ENCODE data around the gene THSD4.

The THSD4 gene

DNA sequence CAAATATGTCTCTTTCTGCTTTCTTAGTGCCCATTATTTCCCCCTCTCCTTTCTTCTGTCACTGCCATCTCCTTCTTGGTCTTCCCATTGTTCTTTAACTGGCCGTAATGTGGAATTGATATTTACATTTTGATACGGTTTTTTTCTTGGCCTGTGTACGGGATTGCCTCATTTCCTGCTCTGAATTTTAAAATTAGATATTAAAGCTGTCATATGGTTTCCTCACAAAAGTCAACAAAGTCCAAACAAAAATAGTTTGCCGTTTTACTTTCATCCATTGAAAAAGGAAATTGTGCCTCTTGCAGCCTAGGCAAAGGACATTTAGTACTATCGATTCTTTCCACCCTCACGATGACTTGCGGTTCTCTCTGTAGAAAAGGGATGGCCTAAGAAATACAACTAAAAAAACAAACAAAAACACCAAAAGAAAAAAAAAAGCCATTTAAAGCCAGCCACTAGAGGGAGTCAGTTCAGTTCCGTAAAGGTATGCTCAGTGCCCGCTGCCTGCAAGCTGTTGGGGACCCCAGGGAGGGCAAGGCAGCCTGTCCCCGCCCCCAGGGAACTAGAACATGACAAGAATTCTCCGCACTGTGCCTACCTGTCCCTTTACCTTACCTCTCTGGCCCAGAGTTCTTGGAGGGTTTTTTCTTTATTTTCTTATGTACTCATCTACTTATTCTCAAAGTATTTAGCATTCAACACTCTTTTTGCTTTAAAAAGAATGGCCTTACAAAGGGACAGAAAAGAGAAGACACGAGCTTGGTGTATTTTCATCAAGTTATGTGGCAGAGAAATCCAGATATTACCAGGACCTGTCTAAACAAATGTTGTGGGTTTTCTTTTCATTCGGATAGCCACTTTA lies 665.1 kb downstream of the THSD4 start:
- DNase-seq, result peak; percentile 76

DNA sequence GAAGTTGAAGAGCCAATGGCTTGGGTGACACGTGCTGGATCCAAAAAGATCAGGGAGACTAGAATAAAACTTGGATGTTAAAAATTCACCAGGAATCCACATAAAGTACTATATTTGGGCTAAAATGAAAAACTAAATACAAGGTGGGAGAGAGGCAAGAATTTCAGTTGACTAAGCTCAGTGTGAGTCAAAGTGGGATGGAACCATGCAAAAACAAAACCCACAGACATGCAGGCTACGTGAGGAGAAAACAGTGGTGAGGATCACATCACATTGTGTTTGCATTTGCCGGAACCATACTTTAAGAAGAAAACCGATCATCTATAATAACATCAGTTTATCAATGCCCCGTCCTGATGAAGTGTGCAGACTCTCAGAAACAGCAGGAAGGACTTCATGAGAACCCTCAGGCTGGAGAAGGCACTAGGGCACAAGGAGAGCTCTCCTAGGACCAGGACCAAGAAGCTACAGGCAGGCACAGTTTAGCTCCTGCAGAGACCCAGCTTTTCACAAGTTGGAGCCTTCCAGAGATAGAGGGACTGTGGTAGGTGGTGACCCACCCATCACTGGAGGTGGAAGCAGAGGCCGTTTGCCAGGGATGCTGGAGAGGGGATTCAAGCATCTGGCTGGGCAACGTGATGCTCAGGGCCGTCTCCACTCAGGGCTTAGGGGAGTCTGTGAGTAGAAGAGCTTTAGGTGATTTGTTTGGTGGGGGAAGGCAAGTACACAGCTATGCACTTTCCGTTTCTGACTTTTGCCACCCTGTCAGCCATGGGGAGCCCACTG lies 666.1 kb downstream of the THSD4 start:
- DNase-seq, result no peak

DNA sequence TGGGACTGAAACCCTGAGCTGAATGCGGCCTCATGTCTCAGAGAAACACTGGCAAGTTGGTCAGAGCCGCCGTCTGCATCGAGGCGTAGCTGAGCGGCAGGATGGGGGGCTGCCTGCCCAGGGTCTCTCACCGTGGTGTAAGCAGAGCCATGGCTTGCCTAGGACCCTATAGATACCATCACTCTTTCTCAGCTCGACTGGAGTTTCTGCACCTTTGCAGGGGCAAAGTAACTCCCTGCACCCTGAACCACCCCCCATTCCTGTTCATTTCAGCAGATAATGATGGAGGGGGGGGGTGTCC lies 666.6 kb downstream of the THSD4 start:
- no peak for DNase-seq

DNA sequence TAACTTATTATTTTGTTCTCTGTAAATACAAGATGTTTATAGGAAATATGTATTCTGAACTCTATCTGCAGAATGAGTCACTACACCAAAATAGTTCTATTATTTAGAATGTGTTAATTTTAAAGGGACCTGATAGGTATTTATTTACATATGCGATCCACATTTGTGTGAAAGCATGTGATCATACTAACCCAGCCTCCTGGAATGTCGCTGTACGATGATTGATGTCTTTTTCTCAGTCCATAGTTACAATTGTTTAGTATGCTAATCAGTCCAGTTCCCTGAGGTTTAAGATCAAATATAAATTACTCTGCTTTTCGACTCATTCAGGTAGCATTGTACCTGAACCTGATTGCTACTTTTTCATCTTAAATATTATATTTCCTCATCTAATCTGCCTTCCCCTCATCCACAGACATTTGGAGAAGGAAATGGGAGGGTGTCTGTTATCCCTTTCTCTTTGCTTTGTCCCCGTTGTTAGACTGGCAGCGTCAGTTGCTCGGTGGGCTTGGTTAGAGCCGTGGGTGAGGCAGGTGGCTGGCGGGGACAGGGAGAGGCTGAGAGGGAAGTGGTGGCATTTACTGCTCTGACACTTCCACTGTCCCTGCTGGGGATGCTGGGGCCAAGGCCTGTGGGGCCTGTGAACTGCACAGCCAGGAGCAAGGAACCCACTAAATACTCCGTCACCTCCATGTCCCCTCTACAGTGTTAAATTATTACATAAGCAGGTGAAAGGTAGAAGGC lies 667.3 kb downstream of the THSD4 start:
- no peak for DNase-seq

DNA sequence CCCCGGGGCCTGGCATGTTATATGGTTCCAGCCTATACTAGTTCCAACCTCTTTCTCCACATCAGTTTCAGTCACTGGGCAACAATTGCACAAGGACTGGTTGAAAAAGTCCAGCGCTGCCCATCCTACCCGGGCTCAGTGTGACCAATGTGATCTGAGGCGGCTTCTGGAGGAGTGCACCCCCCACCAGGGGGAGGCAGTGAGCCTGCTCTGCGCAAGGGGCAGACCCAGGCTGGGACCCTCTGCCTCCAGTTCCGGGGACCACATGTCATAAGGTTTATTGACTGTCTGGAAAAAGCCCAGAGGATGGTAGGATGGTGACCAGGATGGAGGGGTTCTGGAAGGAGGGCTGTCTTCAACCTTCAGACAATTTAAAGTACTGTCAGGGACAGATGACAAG lies 669.4 kb downstream of the THSD4 start:
- no peak for DNase-seq

DNA sequence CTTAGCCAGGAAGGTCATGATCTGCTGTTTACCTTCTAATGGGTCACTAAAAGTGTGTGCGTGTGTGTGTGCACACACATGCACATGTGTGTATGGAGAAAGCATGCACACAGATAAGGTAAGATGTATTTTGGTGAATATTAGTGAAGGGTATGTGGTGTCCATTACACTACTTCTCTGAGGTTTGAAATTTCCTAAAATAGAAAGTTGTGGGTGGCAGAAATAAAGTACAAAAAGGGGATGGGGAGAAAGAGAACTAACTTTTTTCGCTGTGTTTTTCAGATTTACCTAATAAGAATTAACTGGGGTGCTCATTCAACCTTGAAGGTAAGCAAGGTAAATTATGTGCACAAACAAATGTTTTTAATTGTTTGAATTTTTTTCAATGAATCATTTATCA lies 670.7 kb downstream of the THSD4 start:
- no peak for DNase-seq

DNA sequence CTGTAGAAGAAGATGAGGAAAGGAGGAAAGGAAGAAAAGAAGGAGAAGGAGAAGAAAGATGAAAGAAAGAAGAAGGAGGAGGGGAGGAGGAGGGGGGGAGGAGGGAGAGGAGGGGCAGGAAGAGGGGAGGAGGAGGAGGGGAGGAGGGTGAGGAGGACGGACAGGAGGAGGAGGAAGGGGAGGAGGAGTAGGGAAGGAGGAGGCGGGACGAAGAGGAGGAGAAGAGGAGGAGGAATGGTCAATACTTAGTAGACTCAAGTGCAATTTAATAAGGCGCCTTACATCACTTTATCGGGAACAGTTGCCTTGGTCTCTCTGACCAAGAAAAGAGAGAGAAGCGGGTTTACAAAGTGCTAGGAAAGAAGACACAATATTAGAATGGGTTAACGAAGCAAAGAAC lies 671.4 kb downstream of the THSD4 start:
- no peak for DNase-seq

DNA sequence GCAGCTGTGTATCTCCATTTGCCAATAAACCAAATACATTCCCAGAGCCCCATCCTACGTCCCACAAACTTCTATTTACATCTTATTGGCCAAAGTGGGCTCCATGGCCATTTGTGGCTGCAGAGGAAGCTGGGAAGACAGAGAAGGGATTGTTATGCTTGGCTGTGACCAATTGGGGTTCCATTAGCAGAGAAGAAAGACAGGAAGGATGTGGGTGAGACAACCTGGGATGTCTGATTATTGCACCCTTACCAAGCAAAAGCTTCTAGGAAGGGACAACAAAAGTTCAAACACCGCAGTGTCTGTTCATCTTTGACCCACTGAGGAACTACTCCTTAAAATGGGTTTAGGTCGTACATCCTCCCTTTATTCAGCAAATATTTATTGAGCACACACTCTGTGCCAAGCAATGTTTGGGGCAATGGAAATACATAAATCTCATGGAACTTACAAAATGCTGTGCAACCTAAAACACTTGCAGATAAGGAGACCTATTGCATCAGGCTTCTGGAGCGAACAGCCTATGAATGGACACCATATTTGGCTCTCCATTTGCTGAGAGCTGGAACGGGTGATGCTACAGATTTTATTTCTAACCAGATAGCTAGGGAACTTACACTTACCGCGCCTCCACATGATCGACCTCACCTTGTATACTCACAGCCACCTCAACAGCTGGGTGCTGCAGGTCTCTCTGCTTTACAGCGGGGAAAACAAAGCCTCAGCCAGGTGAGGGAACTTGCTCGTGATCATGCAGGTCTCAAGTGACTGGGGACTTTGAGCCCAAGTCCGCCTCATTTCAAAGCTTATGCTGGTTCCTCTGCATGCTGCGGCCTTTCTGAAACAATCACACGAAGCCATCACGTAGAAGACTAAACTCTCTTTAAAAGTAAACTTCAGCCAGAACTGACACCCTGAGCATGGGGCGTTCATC lies 673.6 kb downstream of the THSD4 start:
- DNase-seq, result no peak

DNA sequence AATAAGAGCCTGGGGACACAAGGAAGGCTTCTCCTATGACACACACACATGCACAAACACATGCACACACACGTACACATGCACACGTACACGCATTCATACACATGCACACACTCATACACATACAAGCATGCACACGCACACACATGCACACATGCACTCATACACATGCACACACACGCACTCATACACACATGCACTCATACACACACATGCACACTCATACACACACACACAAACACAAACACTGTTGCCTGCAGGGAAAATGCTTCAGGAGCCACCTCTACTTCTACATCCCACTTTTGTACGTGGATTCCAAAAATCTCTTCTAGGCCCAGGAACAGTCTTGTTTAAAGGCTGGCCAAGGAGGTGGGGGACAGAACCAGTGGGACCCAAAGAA lies 674.3 kb downstream of the THSD4 start:
- DNase-seq, result no peak

DNA sequence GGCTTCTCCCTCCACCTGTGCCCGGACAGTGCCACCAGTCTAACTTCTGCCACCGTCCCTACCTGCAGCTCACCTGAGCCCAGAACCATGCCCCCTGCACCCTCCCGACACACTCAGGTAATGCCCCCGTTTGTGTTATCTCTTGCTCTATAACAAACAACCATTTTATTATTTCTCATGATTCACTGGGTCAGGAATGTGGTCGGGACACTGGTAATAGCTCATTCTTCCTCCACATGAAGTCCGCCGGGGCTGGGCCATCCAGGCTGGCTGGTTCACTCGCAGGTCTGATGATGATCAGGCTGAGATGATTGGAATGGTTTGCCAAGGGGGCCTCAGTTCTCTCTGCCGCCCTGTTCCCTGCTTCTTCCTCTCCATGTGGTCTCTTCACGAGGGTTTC lies 674.8 kb downstream of the THSD4 start:
- no peak for DNase-seq

DNA sequence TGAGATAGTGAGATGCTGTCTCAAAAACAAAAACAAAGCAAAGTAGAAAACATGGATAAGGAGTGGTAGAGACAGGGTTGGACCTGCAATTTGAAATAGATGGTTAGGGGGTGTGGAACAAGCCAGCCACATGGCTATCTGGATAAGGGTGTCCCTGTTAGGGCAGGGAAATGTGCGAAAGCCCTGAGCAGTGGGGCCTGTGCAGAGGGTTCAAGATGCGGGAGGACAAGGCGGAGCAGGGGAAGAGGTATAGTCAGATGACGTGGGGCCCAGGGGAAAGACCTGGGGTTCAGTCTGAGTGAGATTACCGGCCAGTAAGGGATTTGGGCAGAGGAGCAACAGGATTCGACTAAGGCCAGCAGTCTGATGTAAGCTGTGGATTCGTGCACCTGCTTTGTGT lies 676.7 kb downstream of the THSD4 start:
- no peak for DNase-seq

DNA sequence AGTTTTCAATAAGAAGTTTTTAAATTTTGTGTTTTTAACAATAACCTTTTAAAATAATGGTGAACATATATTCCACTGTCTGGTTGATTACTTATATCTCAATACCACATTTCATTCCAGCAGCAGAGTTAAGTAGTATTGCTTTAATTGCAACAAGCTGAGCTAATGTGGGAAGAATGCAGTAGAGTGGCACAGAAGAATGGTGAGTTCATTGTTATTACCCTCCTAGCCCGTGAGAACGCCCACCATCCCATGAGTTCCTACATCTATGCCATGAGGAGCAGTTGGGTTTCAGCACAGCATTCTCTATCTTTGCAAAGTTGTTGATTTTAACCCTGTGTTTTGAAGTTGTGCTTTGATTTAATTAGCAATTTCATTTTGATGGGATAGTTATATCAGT lies 677.2 kb downstream of the THSD4 start:
- DNase-seq, result no peak

DNA sequence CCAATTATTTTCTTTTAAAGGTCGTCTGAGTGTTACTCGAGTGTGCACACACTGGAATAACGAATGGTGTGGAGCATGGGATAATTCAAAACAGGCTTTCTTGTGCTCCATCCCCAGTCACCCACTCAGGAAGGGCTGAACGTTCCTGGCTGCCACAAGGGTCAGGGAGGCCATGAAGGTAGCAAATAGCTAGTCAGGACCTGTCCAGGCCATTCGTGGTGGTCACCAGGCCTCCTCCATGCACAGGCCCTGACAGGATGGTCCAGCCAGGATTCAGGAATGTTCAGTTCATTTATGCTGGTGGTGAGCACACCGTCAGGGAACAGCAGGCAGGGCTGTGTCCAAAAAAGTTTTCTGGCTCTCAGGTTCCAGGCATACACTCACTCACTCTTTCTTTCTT lies 683.4 kb downstream of the THSD4 start:
- DNase-seq, result no peak

DNA sequence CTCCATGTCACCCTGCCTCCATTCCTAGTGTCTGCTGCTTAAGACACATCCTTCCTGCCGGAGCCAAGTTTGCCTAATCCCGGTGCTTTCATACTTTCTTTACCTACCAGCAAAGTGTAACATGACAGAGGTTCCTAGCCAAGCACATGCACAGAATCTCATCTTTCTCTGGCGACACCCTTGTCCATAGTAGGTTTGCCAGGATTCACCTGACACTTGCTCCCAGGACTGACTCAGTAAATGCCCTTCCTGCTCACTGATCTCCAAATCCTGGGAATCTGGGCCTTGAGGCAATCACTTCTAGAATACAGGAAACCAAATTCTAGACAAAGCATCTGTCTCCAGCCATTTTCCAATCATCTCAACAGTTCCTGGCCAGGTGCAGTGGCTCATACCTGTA lies 684.9 kb downstream of the THSD4 start:
- DNase-seq, result no peak

DNA sequence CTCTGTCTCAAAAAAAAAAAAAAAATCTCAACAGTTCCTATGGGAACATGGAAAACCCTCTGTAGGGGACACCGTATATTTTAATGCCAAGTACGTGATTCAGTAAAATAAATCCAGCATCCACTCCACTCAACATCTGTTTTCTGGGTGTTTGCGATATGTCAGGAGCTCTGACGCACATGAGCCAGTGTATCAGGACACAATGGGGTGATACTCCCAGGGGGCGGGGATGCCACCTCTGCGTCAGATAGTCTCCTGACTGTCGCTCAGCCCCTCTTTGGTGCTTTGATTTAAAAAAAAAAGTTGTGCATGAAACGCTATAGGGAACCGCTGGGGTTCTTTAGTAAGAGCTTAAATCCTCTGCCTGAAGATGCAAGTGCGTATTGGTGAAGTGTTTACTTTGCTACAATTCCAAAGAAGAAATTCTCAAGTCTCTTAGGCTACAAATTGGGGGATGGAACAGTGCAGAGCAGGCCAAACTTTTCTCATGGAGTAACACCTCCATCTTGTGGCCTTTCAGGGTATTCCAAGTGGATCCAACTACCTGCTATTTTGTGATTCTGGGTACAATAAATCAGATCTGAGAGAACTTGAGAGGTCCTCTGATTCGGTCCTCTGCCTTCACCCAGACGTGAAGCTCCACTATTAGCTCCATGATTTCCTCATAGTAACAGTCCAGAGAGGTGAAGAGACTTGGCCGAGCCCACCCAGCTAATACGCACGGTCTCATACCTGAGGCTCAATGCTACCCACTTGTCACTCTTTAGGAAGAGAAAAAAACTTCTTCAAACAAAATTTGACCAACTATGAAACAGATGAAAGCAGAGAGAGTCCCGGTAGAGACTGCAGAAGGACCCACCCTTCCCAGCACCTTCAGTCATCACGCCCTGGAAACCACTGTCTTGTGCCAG lies 685.8 kb downstream of the THSD4 start:
- peak; percentile 71 for DNase-seq

DNA sequence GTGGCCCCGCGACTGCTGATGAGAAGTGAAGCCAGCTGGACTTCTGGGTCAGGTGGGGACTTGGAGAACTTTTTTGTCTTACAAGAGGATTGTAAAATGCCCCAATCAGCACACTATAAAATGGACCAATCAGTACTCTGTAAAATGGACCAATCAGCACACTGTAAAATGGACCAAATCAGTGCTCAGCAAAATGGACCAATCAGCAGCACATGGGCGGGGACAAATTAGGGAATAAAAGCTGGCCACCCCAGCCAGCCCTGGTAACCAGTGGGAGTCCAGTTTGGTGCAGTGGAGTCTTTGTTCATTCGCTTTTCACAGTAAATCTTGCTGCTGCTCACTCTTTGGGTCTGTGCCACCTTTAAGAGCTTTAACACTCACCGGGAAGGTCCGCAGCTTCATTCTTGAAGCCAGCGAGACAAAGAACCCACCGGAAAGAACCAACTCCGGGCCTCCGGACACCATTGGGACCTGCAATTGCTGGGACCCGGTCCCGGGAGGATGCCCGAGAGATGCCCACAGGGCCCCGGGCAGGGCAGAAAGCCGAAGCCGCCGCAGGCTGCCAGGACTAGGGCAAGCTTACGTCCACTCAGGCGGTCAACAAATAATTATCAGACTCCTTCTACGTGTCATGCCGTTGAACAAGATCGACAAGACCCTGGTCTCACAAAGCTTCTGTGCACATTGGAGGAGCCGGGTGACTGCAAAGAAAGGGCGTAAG lies 686.8 kb downstream of the THSD4 start:
- DNase-seq, result no peak

DNA sequence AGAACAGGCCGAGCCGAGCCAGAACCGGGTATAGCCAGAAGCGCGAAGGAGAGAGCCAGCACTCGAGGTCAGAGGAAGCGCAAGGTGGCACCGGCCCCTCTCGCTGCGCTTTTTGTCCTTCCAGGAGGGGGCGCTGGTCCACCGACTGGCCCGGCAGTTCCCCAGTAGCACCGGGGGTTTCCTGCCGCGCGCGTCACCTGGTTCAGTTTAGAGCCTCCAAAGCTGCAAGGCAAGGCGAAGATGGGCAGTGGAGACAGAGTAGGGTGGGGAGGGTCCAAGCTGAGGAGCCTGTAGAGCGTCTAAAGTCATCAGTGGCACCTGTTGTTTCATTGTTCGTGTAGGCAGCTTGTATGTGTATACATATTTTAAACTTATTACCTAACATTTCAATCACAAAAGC lies 687.5 kb downstream of the THSD4 start:
- DNase-seq, result peak; percentile 81

DNA sequence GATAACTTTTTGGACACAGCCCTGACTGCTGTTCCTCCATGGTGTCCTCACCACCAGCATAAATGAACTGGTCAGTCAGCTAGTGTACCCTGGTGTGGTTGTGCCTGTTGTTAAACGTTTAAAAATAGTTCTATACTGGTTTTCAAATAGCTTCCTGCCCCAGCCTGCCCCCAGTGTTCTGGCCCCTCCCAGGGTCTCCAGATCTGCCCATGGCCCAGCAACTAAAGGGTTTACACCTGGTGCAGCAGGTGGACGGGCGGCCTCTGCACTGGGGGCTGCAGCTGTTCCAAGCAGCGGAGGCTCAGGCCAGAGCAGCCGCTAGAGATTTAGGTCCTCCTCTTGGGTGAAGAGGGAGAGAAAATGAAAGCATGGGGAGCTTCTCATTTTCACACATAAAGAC lies 689.0 kb downstream of the THSD4 start:
- peak; percentile 75 for DNase-seq

DNA sequence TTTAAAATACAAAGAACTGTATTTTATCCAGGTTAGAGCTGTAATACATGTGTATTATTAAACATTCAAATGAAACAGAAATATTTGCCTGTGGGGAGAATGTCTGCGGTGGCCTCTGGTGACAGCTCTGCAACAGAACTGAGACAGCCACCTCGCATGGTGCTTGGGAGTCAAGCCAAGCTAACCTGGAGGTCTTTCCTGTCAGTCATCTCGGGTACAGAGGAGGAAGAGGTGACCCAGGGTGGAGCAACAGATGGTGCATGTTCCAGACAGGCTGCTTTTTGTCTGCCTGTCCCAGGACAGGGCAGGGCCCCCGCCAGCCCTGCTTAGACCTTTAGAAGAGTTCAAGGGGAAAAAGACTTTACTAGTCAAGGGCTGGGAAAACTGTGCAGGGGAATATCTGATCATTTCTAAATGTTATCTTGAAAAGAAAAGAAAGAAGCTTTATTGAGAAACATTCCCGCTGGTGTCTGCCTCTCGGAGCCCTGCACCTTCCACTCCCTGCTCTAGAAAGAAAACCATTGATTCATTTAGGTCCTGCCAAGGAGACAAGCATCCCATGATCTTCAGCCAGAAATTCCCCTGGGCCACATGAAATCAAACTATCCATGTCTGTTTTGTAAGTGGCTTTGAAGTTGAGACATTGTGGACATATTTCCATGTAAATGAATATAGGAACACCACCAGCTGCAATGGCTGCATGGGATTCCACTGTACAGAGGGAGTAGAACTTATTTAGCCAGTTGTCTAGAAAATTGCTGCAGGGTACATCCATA lies 689.6 kb downstream of the THSD4 start:
- DNase-seq, result peak; percentile 87

DNA sequence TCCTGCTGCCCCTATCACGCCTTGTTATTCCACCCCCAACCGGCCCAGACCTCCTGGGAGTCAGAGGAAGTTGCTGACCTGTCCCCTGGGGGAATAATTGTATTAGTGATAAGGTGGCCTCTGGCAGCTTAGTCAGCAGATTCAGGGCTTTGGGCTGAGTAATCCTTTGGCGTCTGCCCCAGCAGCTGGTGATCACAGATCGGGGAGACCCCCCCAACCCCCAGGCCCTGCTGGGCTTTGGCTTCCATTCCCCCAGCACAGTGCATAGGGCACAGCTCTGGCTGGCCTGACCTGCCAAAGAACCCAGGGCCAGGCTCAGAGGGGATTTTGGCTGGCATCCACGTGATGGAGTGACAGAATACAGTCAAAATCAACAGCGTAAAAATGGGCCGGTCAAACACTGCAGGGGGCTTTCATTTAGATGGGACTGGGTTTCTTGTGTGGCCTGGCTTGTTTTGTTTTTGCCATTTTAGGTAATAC lies 691.2 kb downstream of the THSD4 start:
- peak; percentile 26 for DNase-seq

Data from RPMI8226 (cell line).